IMR-90 (cell line): ENCODE results near the gene RND3. TPM values are rescaled to one million over a fixed set of nuclear protein-coding genes. Genes with fewer than 3 reads are reported as not detected.

Experiments used
- ATAC-seq: fragments of 200-7000 bp; cut with Tn5 transposase; 2 replicates; pipeline ENCODE4 v1.9.1; 2020; ENCODE audit warnings: low read depth, mild to moderate bottlenecking, moderate library complexity
- BruUV-seq: library from RNA; stranded (reverse); fragments of 400-500 nt; replicated peaks from 2 replicates; lab custom pipeline; 2021; lab: Mats Ljungman, UMichigan
- CTCF ChIA-PET: fragments of 300-600 bp; formaldehyde crosslinking; extraction: SDS; loops from one replicate; lab custom pipeline; 2021; ENCODE audit warnings: antibody characterized with exemption; lab: Yijun Ruan, JAX
- POLR2A ChIA-PET: fragments of 300-600 bp; sonication (Branson Sonifier 250); formaldehyde crosslinking; loops from one replicate; lab custom pipeline; 2022; ENCODE audit warnings: antibody characterized with exemption; ENCODE audit not compliant: unreplicated experiment; lab: Charles Lee
- DNase-seq: peaks from one replicate; pipeline ENCODE4 v3.0.0; 2013
- H2AFZ ChIP-seq: replicated peaks from 2 replicates; pipeline ENCODE3; 2013; ENCODE audit warnings: low read length, mild to moderate bottlenecking; ENCODE audit not compliant: poor library complexity
- H2AK5ac ChIP-seq: 2 replicates; pipeline ENCODE4 v1.6.1; 2013; ENCODE audit warnings: low read depth, low read length, inconsistent platforms
- H2AK9ac ChIP-seq: replicated peaks from 2 replicates; pipeline ENCODE3; 2013; ENCODE audit warnings: mild to moderate bottlenecking, low read depth, low read length, moderate library complexity; ENCODE audit not compliant: poor library complexity
- H2BK120ac ChIP-seq: 2 replicates; pipeline ENCODE4 v1.6.1; 2013; ENCODE audit warnings: low read depth, low read length, inconsistent platforms
- H2BK15ac ChIP-seq: 3 replicates; pipeline ENCODE4 v1.6.1; 2013; ENCODE audit warnings: low read depth, low read length, inconsistent platforms
- H2BK20ac ChIP-seq: 2 replicates; pipeline ENCODE4 v1.6.1; 2013; ENCODE audit warnings: low read depth, mild to moderate bottlenecking, inconsistent platforms, low read length, moderate library complexity
- H2BK5ac ChIP-seq: 2 replicates; pipeline ENCODE4 v1.6.1; 2013; ENCODE audit warnings: mild to moderate bottlenecking, low read depth, low read length, inconsistent platforms; ENCODE audit not compliant: poor library complexity, severe bottlenecking
- H3K14ac ChIP-seq: replicated peaks from 2 replicates; pipeline ENCODE4 v1.6.1; 2013; ENCODE audit warnings: low read depth, low read length, inconsistent platforms
- H3K18ac ChIP-seq: 2 replicates; pipeline ENCODE4 v1.6.1; 2013; ENCODE audit warnings: low read depth, low read length, control low read depth
- H3K23ac ChIP-seq: 2 replicates; pipeline ENCODE4 v1.6.1; 2013; ENCODE audit warnings: low read depth, low read length, inconsistent platforms
- H3K27ac ChIP-seq: 2 replicates; pipeline ENCODE4 v1.5.1; 2013; ENCODE audit warnings: mild to moderate bottlenecking, control low read depth, low read length; ENCODE audit not compliant: insufficient read depth
- H3K27me3 ChIP-seq: 2 replicates; pipeline ENCODE4 v1.6.1; 2013; ENCODE audit warnings: low read length; ENCODE audit not compliant: control insufficient read depth, insufficient read depth
- H3K36me3 ChIP-seq: 2 replicates; pipeline ENCODE4 v1.6.1; 2013; ENCODE audit warnings: low read length, mixed read lengths; ENCODE audit not compliant: control insufficient read depth, insufficient read depth
- H3K4ac ChIP-seq: 2 replicates; pipeline ENCODE4 v1.6.1; 2013; ENCODE audit warnings: low read depth, low read length, inconsistent platforms
- H3K4me1 ChIP-seq: 2 replicates; pipeline ENCODE4 v1.6.1; 2013; ENCODE audit warnings: low read length, mixed read lengths; ENCODE audit not compliant: control insufficient read depth, insufficient read depth
- H3K4me2 ChIP-seq: 2 replicates; pipeline ENCODE4 v1.6.1; 2013; ENCODE audit warnings: low read depth, mild to moderate bottlenecking, control low read depth, low read length, moderate library complexity
- H3K4me3 ChIP-seq: 2 replicates; pipeline ENCODE4 v1.5.1; 2013; ENCODE audit warnings: low read depth, mild to moderate bottlenecking, control low read depth, low read length, moderate library complexity; ENCODE audit not compliant: insufficient read depth
- H3K56ac ChIP-seq: 2 replicates; pipeline ENCODE4 v1.6.1; 2013; ENCODE audit warnings: low read length, inconsistent platforms; ENCODE audit not compliant: insufficient read depth; ENCODE audit errors: extremely low read depth
- H3K79me1 ChIP-seq, 2 experiments: 2 replicates each; pipeline ENCODE4 v1.6.1; 2013; ENCODE audit warnings: low read length in 2 of 2, inconsistent platforms in 1 of 2, low read depth in 1 of 2
- H3K9ac ChIP-seq: 2 replicates; pipeline ENCODE4 v1.6.1; 2013; ENCODE audit warnings: low read depth, low read length, control low read depth
- H3K9me1 ChIP-seq: 2 replicates; pipeline ENCODE4 v1.6.1; 2013; ENCODE audit warnings: low read length, inconsistent platforms; ENCODE audit not compliant: insufficient read depth
- H3K9me3 ChIP-seq: 2 replicates; pipeline ENCODE4 v1.6.1; 2013; ENCODE audit warnings: low read length; ENCODE audit not compliant: control insufficient read depth, insufficient read depth
- H4K20me1 ChIP-seq: 2 replicates; pipeline ENCODE4 v1.6.1; 2013; ENCODE audit warnings: low read length, inconsistent platforms; ENCODE audit not compliant: insufficient read depth
- H4K5ac ChIP-seq: 2 replicates; pipeline ENCODE4 v1.6.1; 2013; ENCODE audit warnings: mild to moderate bottlenecking, low read depth, low read length, control low read depth
- H4K8ac ChIP-seq, 2 experiments: 2 replicates each; pipeline ENCODE4 v1.6.1; 2013; ENCODE audit warnings: low read depth in 2 of 2, low read length in 2 of 2, control low read depth in 1 of 2, inconsistent platforms in 1 of 2
- H4K91ac ChIP-seq: 2 replicates; pipeline ENCODE4 v1.6.1; 2013; ENCODE audit warnings: low read depth, low read length, inconsistent platforms; ENCODE audit not compliant: insufficient read depth
- BHLHE40 ChIP-seq: fragments of 150-350 bp; IDR thresholded peaks from 2 replicates; pipeline ENCODE4 v1.6.1; 2016; ENCODE audit warnings: mild to moderate bottlenecking, low read depth, low read length
- CEBPB ChIP-seq: IDR thresholded peaks from 2 replicates; pipeline ENCODE4 v1.6.1; 2012; ENCODE audit warnings: low read depth, low read length, improper control_type of control experiment
- CHD1 ChIP-seq: IDR thresholded peaks from 2 replicates; pipeline ENCODE4 v1.6.1; 2012; ENCODE audit warnings: low read depth, low read length, improper control_type of control experiment
- CTCF ChIP-seq: conservative IDR thresholded peaks from 2 replicates; pipeline ENCODE4 v1.5.1; 2012; ENCODE audit warnings: mild to moderate bottlenecking, low read depth, low read length, improper control_type of control experiment
- FOS ChIP-seq: fragments of 150-350 bp; IDR thresholded peaks from 2 replicates; pipeline ENCODE4 v1.6.1; 2016; ENCODE audit warnings: low read depth, low read length
- MAFK ChIP-seq: IDR thresholded peaks from 2 replicates; pipeline ENCODE4 v1.6.1; 2012; ENCODE audit warnings: low read depth, low read length, improper control_type of control experiment
- MAZ ChIP-seq: IDR thresholded peaks from 2 replicates; pipeline ENCODE4 v1.6.1; 2012; ENCODE audit warnings: low read depth, mild to moderate bottlenecking, low read length, improper control_type of control experiment, moderate library complexity, borderline replicate concordance
- MXI1 ChIP-seq: IDR thresholded peaks from 2 replicates; pipeline ENCODE4 v1.6.1; 2012; ENCODE audit warnings: low read depth, mild to moderate bottlenecking, low read length, moderate library complexity, borderline replicate concordance
- NFE2L2 ChIP-seq: fragments of 150-350 bp; IDR thresholded peaks from 2 replicates; pipeline ENCODE4 v1.6.1; 2016; ENCODE audit warnings: low read depth, mild to moderate bottlenecking, low read length
- WGBS, 2 experiments: methylation state at CpG; one replicate each; pipeline versions ENCODE4 v1.1.5 to v1.1.7; 2013; ENCODE audit warnings: missing lambda C conversion rate in 2 of 2; ENCODE audit not compliant: insufficient read length in 1 of 2; ENCODE audit errors: extremely low coverage in 2 of 2; 5-methylcytosine and 5-hydroxymethylcytosine counted together
- dilution Hi-C: fragments of 300-500 bp; cut with HindIII; formaldehyde crosslinking; loops from one replicate; pipeline ENCODE4 v1.14.3; 2018; ENCODE audit warnings: low sequenced_read_pairs; ENCODE audit not compliant: unreplicated experiment
- in situ Hi-C: fragments of 300-500 bp; cut with MboI; formaldehyde crosslinking; loops from 3 replicates; pipeline ENCODE4 v1.14.3; 2019; ENCODE audit warnings: low sequenced_read_pairs, inconsistent platforms, mixed read lengths
- intact Hi-C: fragments of 100-400 bp; cut with micrococcal nuclease; formaldehyde crosslinking; loops from 2 replicates; pipeline ENCODE4 v1.10.0; 2022
- polyA plus RNA-seq, 3 experiments: library from polyadenylated mRNA; depleted of rRNA; stranded (reverse); fragments of >200 nt; gene quantifications; 2 replicates each; pipeline ENCODE4 v1.2.3, GENCODE V29; 2012; ENCODE audit warnings: low replicate concordance in 1 of 3
- total RNA-seq: library from RNA; depleted of rRNA; stranded (reverse); fragments of >200 nt; gene quantifications from 2 replicates; pipeline ENCODE4 v1.2.3, GENCODE V29; 2012

RND3 gene
- total and polyA plus RNA-seq, 2 of the 4 experiments (the other 2 are of a cell fraction), result 111 to 449 TPM

GRCh38 chr2:150470435-150470834, 17.0 kb downstream of the RND3 start:
- POLR2A ChIA-PET, result no interaction called here
- Histone ChIP-seq H3K4me1 (peaks cover 16% of the 10 kb centered on the region), H4K20me1 (peaks cover 91% of the 10 kb centered on the region), H3K9me1 (peaks cover 31% of the 10 kb centered on the region), H3K23ac (peak overlapping the region; percentile 29), H2AK9ac (no peak overlapping the region), H3K4ac (no peak overlapping the region), H3K18ac (no peak overlapping the region), H2BK20ac (no peak overlapping the region), H3K9me3 (no peaks in the 10 kb centered on the region), H4K8ac (0 out of 4 replicates have a peak overlapping the region, but pooled peaks of 1 of the 2 experiments have one; percentile 3), H4K5ac (no peak overlapping the region), H2AFZ (no peak overlapping the region), H3K14ac (peak overlapping the region; percentile 51; the same call in 1 of the 2 replicates), H3K4me2 (0 out of 2 replicates have a peak overlapping the region, but pooled peaks have one; percentile 36), H3K9ac (no peak overlapping the region; the same call in 1 of the 2 replicates), H4K91ac (no peak overlapping the region), H2BK120ac (no peak overlapping the region), H2BK5ac (peak overlapping the region; percentile 11), H3K56ac (no peak overlapping the region), H3K27ac (peak overlapping the region; percentile 51; the same call in 1 of the 2 replicates), H3K27me3 (no peaks in the 10 kb centered on the region), H3K4me3 (no peak overlapping the region), H2BK15ac (no peak overlapping the region), H2AK5ac (no peak overlapping the region), H3K36me3 (peaks cover 60% of the 10 kb centered on the region), H3K79me1 (peaks cover 6 to 59% of the 10 kb centered on the region in 2 experiments; a peak in 3 of 4 replicates)
- ATAC-seq (no peak), DNase-seq (peak; percentile 21)
- 84% methylated on average over 3 of the region's 5 CpGs; no CpG with 5 or more reads in 1 of the 2 experiments for WGBS, 2 experiments
- in situ Hi-C loops, result loop anchor here (5.0 to 25.0 kb wide), 3 partner anchors 333 to 873 kb away; no protein-coding TSS in a partner anchor
- intact Hi-C loops, result no loop called here
- CTCF ChIA-PET, result no interaction called here
- dilution Hi-C loops, result no loop called here
- BruUV-seq, result no TSS peak
- TF ChIP-seq MXI1, result no peak
- TF ChIP-seq MAFK, result no peak
- TF ChIP-seq CHD1, result no peak
- TF ChIP-seq CEBPB, result no peak
- no peak for TF ChIP-seq CTCF
- TF ChIP-seq FOS, result no peak
- TF ChIP-seq MAZ, result no peak
- no peak for TF ChIP-seq NFE2L2
- TF ChIP-seq BHLHE40, result no peak
